DND-41 (cell line): ENCODE measurements around the gene ARMC12.

Experiments
- ATAC-seq: fragments of 200-7000 bp; cut with Tn5 transposase; 3 replicates; pipeline ENCODE4 v1.9.1; 2021; ENCODE audit warnings: low read depth; ENCODE audit not compliant: insufficient read depth
- DNase-seq: peaks from one replicate; pipeline ENCODE4 v3.0.0-alpha.2; 2020
- H2AFZ ChIP-seq: 2 replicates; pipeline ENCODE4 v1.6.0; 2012; ENCODE audit warnings: low read depth, low read length
- H3K27ac ChIP-seq: 2 replicates; pipeline ENCODE4 v1.5.1; 2012; ENCODE audit warnings: low read length, inconsistent platforms
- H3K27me3 ChIP-seq: fragments of 200-600 bp; sonication (generic); 2 replicates; pipeline ENCODE4 v1.6.0; 2012; ENCODE audit warnings: low read length, mild to moderate bottlenecking, inconsistent platforms; ENCODE audit not compliant: insufficient read depth, poor library complexity
- H3K36me3 ChIP-seq: 2 replicates; pipeline ENCODE4 v1.5.1; 2012; ENCODE audit warnings: low read length, inconsistent platforms; ENCODE audit not compliant: insufficient read depth
- H3K4me1 ChIP-seq: 2 replicates; pipeline ENCODE4 v1.5.1; 2012; ENCODE audit warnings: mild to moderate bottlenecking, low read length; ENCODE audit not compliant: insufficient read depth
- H3K4me2 ChIP-seq: 2 replicates; pipeline ENCODE4 v1.6.0; 2012; ENCODE audit warnings: mild to moderate bottlenecking, moderate library complexity, low read length, inconsistent platforms; ENCODE audit not compliant: insufficient read depth
- H3K4me3 ChIP-seq, 2 experiments: fragments of 200-600 bp in 1 of 2; shearing (Covaris generic) in 1 of 2; 2 replicates each; pipeline ENCODE4 v1.5.1; 2012 to 2016; ENCODE audit warnings: inconsistent platforms in 2 of 2, low read length in 2 of 2, mild to moderate bottlenecking in 2 of 2, low read depth in 1 of 2, moderate library complexity in 1 of 2
- H3K79me2 ChIP-seq: 2 replicates; pipeline ENCODE4 v1.6.0; 2012; ENCODE audit warnings: low read length, inconsistent platforms; ENCODE audit not compliant: insufficient read depth
- H3K9ac ChIP-seq: 2 replicates; pipeline ENCODE4 v1.6.0; 2012; ENCODE audit warnings: low read depth, mild to moderate bottlenecking, inconsistent platforms, low read length, moderate library complexity
- H3K9me3 ChIP-seq: 2 replicates; pipeline ENCODE4 v1.5.1; 2012; ENCODE audit warnings: low read length, moderate library complexity, mild to moderate bottlenecking, inconsistent platforms; ENCODE audit not compliant: insufficient read depth, severe bottlenecking
- H4K20me1 ChIP-seq: 2 replicates; pipeline ENCODE4 v1.6.0; 2012; ENCODE audit warnings: low read length; ENCODE audit not compliant: insufficient read depth
- EZH2 ChIP-seq: IDR thresholded peaks from 3 replicates; pipeline ENCODE4 v1.6.1; 2012; ENCODE audit warnings: borderline replicate concordance, low read depth, mild to moderate bottlenecking, moderate library complexity, low read length, inconsistent platforms; ENCODE audit not compliant: severe bottlenecking
- TF ChIP-seq, protein P1 (sequence below): IDR thresholded peaks from 2 replicates; pipeline ENCODE4 v1.5.1; 2012; ENCODE audit warnings: borderline replicate concordance, low read length, moderate library complexity, mild to moderate bottlenecking; ENCODE audit not compliant: poor library complexity, severe bottlenecking; ENCODE audit errors: extremely low read depth

Gene ARMC12

DNA sequence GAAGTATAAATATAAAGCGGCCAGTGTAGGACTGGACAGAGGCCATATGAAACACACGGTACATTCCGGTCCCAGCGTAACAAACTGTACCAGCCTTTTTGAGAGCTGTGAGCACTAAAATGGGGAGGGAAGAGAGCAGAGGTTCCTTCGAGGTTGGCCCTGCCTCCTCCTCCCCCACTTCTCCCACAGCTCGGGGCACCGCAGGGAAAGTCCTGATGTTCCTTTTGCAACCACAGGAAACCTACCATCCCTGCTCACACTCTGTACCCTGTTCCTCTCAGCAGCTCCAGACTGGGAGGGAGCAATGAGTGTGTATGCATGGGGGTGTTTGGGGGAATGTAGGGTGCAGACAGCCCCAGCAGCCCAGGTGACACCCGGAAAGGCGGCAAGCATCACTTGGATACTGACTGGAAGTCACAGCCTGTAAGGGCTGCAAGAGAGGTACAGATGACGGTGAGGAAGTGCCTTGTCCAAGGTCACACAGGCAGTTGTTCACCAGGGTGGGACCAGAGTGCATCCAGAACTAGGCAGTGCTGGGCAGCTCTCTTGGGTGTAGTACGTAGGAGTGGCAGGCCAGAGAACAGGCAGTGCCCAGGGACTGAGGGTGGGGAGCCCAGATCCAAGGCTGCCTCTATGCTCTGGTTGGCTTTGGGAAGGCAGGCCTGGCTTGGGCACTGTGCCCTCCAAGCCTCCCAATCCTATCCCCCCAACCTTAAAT, 11.0 kb upstream of the ARMC12 start:
- Histone ChIP-seq H3K27me3 (peaks cover 38% of the 10 kb centered on the region), H3K4me3 (no peak overlapping the region), H3K79me2 (no peaks in the 10 kb centered on the region), H3K9ac (no peak overlapping the region), H3K27ac (no peak overlapping the region), H3K4me1 (peaks cover 49% of the 10 kb centered on the region), H3K9me3 (no peaks in the 10 kb centered on the region), H3K36me3 (no peaks in the 10 kb centered on the region), H3K4me2 (no peak overlapping the region), H2AFZ (no peak overlapping the region), H4K20me1 (peaks cover 40% of the 10 kb centered on the region)
- TF ChIP-seq EZH2, result no peak
- TF ChIP-seq, protein P1, sequence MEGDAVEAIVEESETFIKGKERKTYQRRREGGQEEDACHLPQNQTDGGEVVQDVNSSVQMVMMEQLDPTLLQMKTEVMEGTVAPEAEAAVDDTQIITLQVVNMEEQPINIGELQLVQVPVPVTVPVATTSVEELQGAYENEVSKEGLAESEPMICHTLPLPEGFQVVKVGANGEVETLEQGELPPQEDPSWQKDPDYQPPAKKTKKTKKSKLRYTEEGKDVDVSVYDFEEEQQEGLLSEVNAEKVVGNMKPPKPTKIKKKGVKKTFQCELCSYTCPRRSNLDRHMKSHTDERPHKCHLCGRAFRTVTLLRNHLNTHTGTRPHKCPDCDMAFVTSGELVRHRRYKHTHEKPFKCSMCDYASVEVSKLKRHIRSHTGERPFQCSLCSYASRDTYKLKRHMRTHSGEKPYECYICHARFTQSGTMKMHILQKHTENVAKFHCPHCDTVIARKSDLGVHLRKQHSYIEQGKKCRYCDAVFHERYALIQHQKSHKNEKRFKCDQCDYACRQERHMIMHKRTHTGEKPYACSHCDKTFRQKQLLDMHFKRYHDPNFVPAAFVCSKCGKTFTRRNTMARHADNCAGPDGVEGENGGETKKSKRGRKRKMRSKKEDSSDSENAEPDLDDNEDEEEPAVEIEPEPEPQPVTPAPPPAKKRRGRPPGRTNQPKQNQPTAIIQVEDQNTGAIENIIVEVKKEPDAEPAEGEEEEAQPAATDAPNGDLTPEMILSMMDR, result no peak
- DNase-seq (no peak), ATAC-seq (no peak)

DNA sequence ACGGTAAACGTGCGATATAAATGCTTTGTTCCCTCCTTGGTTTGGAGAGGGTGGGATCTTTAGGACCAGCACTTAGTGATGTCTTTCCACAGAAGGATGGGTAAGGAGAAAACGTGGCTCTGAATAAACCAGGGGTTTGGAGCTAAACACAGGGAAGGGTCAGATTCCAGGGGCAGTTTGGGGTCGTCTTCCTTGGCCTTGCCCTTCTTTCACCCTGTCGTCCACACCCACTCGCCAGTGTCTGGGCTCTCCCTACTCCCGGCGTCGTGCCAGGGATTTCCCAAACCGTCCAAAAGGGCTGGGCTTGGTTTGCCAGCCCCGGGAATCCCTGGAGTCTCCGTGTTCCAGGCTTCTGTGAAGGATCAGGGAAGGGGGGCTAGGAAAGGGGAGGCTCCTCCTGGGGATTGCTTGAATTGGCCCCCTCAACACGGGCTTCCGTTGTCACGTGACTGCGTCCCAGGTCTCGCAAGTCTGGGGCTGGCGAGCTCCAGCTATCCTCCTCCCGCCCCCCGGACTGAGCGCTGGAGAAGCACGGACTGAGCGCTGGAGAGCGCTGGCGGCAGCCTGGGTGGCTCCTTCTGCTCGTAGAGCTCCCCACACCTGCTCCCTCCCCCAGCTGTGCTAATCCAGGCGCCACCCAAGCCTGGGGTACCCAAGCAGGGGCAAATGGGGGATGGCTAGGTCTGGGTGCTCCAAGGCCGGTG, 9.4 kb upstream of the ARMC12 start:
- peak; percentile 27 for ATAC-seq
- Histone ChIP-seq H3K4me2 (peak overlapping the region; percentile 96), H3K9me3 (no peaks in the 10 kb centered on the region), H3K27me3 (peaks cover 38% of the 10 kb centered on the region), H3K4me3 (peak overlapping the region in 1 of 2 experiments; percentile 54; a peak in 2 of 4 replicates), H3K79me2 (no peaks in the 10 kb centered on the region), H3K9ac (peak overlapping the region; percentile 58), H4K20me1 (peaks cover 42% of the 10 kb centered on the region), H2AFZ (peak overlapping the region; percentile 72), H3K4me1 (peaks cover 64% of the 10 kb centered on the region), H3K27ac (peak overlapping the region; percentile 79), H3K36me3 (no peaks in the 10 kb centered on the region)
- TF ChIP-seq, protein P1, result peak; percentile 20
- TF ChIP-seq EZH2, result no peak
- no peak for DNase-seq

DNA sequence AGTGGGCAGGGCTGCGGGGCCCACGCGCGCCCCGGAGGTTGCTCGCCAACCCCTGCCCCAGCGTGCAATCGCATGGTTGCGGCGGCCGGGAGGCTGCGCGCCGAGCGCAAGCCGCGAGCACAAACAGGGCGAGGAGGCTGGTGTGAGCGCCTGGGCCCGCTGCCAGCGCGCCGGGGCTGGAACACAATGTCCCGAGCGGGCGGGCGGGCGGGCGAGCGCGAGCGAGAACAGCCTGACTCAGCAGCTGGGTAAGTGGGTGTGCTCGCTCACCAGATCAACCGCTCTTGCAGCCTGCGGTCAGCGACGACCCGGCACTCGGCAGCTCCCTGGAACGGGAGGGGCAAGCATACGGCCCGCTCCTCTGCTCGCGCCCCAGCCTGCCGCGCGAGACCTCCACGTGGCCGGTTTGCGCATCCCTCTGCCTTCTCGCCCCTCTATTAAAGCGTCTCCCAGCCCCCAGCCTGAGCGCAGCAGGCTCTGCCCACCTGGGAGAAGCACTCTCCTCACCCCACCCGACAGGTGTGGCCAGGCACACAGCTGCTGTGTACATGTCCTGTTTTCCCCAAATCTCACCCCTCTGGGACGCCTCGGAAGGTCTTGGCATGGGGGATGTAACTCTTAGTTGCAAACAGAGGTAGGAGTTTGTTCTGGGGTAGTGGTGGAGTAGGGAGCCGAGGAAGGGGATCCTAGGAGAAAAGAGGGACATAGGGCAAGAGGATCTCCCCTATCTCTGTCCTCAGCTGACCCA, 8.7 kb upstream of the ARMC12 start:
- no peaks in the 10 kb centered on the region for H3K9me3 ChIP-seq
- DNase-seq, result peak; percentile 93
- H3K4me2 ChIP-seq, result peak overlapping the region; percentile 96
- no peaks in the 10 kb centered on the region for H3K79me2 ChIP-seq
- H3K4me3 ChIP-seq, result peak overlapping the region in 1 of 2 experiments; percentile 54; a peak in 2 of 4 replicates
- ATAC-seq, result peak; percentile 67
- peaks cover 71% of the 10 kb centered on the region for H3K4me1 ChIP-seq
- peak overlapping the region; percentile 72 for H2AFZ ChIP-seq
- H3K9ac ChIP-seq, result peak overlapping the region; percentile 58
- TF ChIP-seq EZH2, result no peak
- TF ChIP-seq, protein P1, result no peak
- H3K27me3 ChIP-seq, result peaks cover 38% of the 10 kb centered on the region
- H4K20me1 ChIP-seq, result peaks cover 42% of the 10 kb centered on the region
- H3K27ac ChIP-seq, result peak overlapping the region; percentile 79
- no peaks in the 10 kb centered on the region for H3K36me3 ChIP-seq
